ENCODE results near the gene CASP14. TPM values are rescaled to one million over a fixed set of nuclear protein-coding genes. Genes with fewer than 3 reads are reported as not detected.

CASP14 gene
- total and polyA plus RNA-seq, 4 experiments from 2014 or later = 0.09 TPM; not detected in 3

GRCh38 chr19:15021286-15022007 is 27.8 kb upstream of the CASP14 start:
- POLR2A ChIA-PET (ENCODE audit: partially characterized antibody) = no interaction called here
- no peaks in the 10 kb centered on the region for H3K36me3 ChIP-seq (ENCODE audit: insufficient read depth, low read length)
- no peaks in the 10 kb centered on the region for H3K9me3 ChIP-seq (ENCODE audit: control insufficient read depth in 1 of 2, low read length in 2 of 2)
- intact Hi-C loops (cut with micrococcal nuclease) = no loop called here
- no peak overlapping the region for H3K27ac ChIP-seq (ENCODE audit: low read depth, low read length)
- no peak overlapping the region for H3K27ac Mint-ChIP-seq
- no peaks in the 10 kb centered on the region for H3K36me3 Mint-ChIP-seq
- no peak overlapping the region for H3K4me3 Mint-ChIP-seq
- no peaks in the 10 kb centered on the region for H3K4me1 ChIP-seq (ENCODE audit: insufficient read depth, low read length)
- no peak overlapping the region for H3K4me3 ChIP-seq (ENCODE audit: low read length in 2 of 2)
- H3K9me3 Mint-ChIP-seq = no peaks in the 10 kb centered on the region
- peaks cover 9 to 13% of the 10 kb centered on the region in 2 donors for H3K27me3 Mint-ChIP-seq
- H3K27me3 ChIP-seq (ENCODE audit: insufficient read depth, low read length) = no peaks in the 10 kb centered on the region
- CTCF ChIA-PET (ENCODE audit: partially characterized antibody) = no interaction called here
- no peaks in the 10 kb centered on the region for H3K4me1 Mint-ChIP-seq
- DNase-seq = no peak

- Histone ChIP-seq H3K4me1 (ENCODE audit: insufficient read depth, low read length) (no peaks in the 10 kb centered on the region), H3K27ac (ENCODE audit: low read depth, low read length) (no peak overlapping the region), H3K9me3 (ENCODE audit: control insufficient read depth in 1 of 2, low read length in 2 of 2) (no peaks in the 10 kb centered on the region), H3K4me3 (ENCODE audit: low read length in 2 of 2) (no peak overlapping the region), H3K27me3 (ENCODE audit: insufficient read depth, low read length) (no peaks in the 10 kb centered on the region), H3K36me3 (ENCODE audit: insufficient read depth, low read length) (no peaks in the 10 kb centered on the region)
- ChIA-PET POLR2A (ENCODE audit: partially characterized antibody) (no interaction called here), CTCF (ENCODE audit: partially characterized antibody) (no interaction called here)
- intact Hi-C loops (cut with micrococcal nuclease) = no loop called here
- no peak for DNase-seq
- Mint-ChIP-seq H3K27ac (no peak overlapping the region), H3K9me3 (no peaks in the 10 kb centered on the region), H3K36me3 (no peaks in the 10 kb centered on the region), H3K27me3 (peaks cover 7 to 11% of the 10 kb centered on the region in 2 donors), H3K4me1 (no peaks in the 10 kb centered on the region), H3K4me3 (no peak overlapping the region)
Observed at GRCh38 chr19:15022752-15023151, 26.5 kb upstream of the CASP14 start.

- Mint-ChIP-seq H3K27ac (no peak overlapping the region), H3K27me3 (peaks cover 3 to 10% of the 10 kb centered on the region in 2 donors), H3K36me3 (no peaks in the 10 kb centered on the region), H3K4me1 (no peaks in the 10 kb centered on the region), H3K9me3 (peaks cover 0 to 2% (median 0%) of the 10 kb centered on the region in 8 donors), H3K4me3 (no peak overlapping the region)
- ChIA-PET POLR2A (ENCODE audit: partially characterized antibody) (no interaction called here), CTCF (ENCODE audit: partially characterized antibody) (no interaction called here)
- Histone ChIP-seq H3K4me3 (ENCODE audit: low read length in 2 of 2) (no peak overlapping the region), H3K4me1 (ENCODE audit: insufficient read depth, low read length) (no peaks in the 10 kb centered on the region), H3K27ac (ENCODE audit: low read depth, low read length) (no peak overlapping the region), H3K36me3 (ENCODE audit: insufficient read depth, low read length) (no peaks in the 10 kb centered on the region), H3K27me3 (ENCODE audit: insufficient read depth, low read length) (no peaks in the 10 kb centered on the region), H3K9me3 (ENCODE audit: control insufficient read depth in 1 of 2, low read length in 2 of 2) (no peaks in the 10 kb centered on the region)
- intact Hi-C loops (cut with micrococcal nuclease) = no loop called here
- no peak for DNase-seq
Observed at GRCh38 chr19:15025217-15025616, 24.1 kb upstream of the CASP14 start.

DNA sequence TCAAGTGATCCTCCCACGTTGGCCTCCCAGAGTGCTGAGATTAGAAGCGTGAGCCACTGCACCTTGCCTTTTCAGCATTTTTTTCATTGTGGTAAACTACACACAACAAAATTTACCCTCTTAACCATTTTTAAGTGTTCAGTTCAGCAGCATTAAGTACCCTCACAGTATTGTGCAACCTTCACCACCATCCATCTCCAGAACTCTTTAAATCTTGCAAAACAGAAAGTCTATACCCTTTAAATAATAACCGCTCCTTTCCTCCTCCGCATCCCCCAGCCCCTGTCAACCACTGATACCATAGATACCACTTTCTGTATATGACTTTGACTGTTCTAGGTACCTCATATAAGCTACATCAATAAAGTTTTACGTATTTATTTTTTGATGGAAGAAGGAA is 20.8 kb upstream of the CASP14 start:
- intact Hi-C loops (cut with micrococcal nuclease) = no loop called here
- no peak overlapping the region for H3K4me3 ChIP-seq (ENCODE audit: low read length in 2 of 2)
- no peaks in the 10 kb centered on the region for H3K36me3 ChIP-seq (ENCODE audit: insufficient read depth, low read length)
- H3K4me3 Mint-ChIP-seq = no peak overlapping the region
- H3K4me1 Mint-ChIP-seq = no peaks in the 10 kb centered on the region
- peaks cover 0 to 2% (median 0%) of the 10 kb centered on the region in 8 donors for H3K9me3 Mint-ChIP-seq
- no peaks in the 10 kb centered on the region for H3K36me3 Mint-ChIP-seq
- DNase-seq = no peak
- H3K4me1 ChIP-seq (ENCODE audit: insufficient read depth, low read length) = no peaks in the 10 kb centered on the region
- H3K27ac Mint-ChIP-seq = no peak overlapping the region
- no peaks in the 10 kb centered on the region for H3K9me3 ChIP-seq (ENCODE audit: control insufficient read depth in 1 of 2, low read length in 2 of 2)
- POLR2A ChIA-PET (ENCODE audit: partially characterized antibody) = no interaction called here
- H3K27me3 ChIP-seq (ENCODE audit: insufficient read depth, low read length) = no peaks in the 10 kb centered on the region
- CTCF ChIA-PET (ENCODE audit: partially characterized antibody) = no interaction called here
- no peak overlapping the region for H3K27ac ChIP-seq (ENCODE audit: low read depth, low read length)
- peaks cover 6 to 12% of the 10 kb centered on the region in 2 donors for H3K27me3 Mint-ChIP-seq

DNA sequence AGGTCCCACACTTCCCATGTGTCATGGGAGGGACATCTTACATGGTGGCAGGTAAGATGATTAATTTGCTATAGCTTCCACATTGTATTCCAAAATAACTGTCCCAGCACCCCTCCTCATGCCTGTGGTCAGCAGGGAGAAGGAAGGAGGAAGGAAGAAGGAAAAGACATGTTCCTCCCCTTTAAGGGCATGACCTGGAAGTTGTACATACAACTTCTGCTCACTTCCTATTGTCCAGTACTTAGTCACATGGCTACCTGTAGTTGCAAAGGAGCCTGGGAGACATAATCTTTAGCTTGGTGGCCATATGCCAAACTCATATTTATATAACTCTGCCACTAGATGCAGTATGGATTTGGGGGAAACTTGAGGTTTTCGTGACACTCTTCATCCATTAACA is 17.6 kb upstream of the CASP14 start:
- Mint-ChIP-seq H3K4me3 (no peak overlapping the region), H3K4me1 (no peaks in the 10 kb centered on the region), H3K9me3 (peaks cover 0 to 2% (median 0%) of the 10 kb centered on the region in 8 donors), H3K27ac (no peak overlapping the region), H3K36me3 (no peaks in the 10 kb centered on the region), H3K27me3 (peaks cover 16 to 19% of the 10 kb centered on the region in 2 donors)
- H3K27ac ChIP-seq (ENCODE audit: low read depth, low read length) = no peak overlapping the region
- POLR2A ChIA-PET (ENCODE audit: partially characterized antibody) = no interaction called here
- no peaks in the 10 kb centered on the region for H3K4me1 ChIP-seq (ENCODE audit: insufficient read depth, low read length)
- DNase-seq = no peak
- CTCF ChIA-PET (ENCODE audit: partially characterized antibody) = no interaction called here
- no peak overlapping the region for H3K4me3 ChIP-seq (ENCODE audit: low read length in 2 of 2)
- H3K27me3 ChIP-seq (ENCODE audit: insufficient read depth, low read length) = no peaks in the 10 kb centered on the region
- intact Hi-C loops (cut with micrococcal nuclease) = no loop called here
- no peaks in the 10 kb centered on the region for H3K9me3 ChIP-seq (ENCODE audit: control insufficient read depth in 1 of 2, low read length in 2 of 2)
- H3K36me3 ChIP-seq (ENCODE audit: insufficient read depth, low read length) = no peaks in the 10 kb centered on the region

DNA sequence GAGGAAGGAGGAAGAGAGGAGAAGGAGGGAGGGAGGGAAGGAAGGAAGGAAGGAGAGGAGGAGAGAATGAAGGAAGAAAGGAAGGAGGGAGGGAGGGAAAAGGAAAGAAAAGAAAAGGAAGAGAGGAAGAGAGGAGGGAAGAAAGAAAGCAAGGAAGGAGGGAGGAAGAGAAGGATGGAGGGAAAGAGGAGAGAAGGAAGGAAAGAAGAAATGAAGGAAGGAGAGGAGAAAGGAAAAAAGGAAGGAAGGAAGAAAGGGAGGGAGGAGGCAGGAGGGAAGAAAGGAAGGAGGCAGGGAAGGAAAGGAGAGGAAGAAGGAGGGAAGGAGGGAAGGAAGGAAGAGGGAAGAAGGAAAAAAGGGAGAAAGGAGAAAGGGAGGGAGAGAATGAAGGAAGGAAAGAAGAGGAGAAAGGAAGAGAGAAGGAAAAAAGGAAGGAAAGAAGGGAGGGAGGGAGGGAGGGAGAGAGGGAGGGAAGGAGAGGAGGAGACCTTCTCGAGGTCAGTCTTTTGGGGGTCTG is 13.4 kb upstream of the CASP14 start:
- Mint-ChIP-seq H3K27me3 (peaks cover 25 to 28% of the 10 kb centered on the region in 2 donors), H3K4me1 (no peaks in the 10 kb centered on the region), H3K9me3 (no peaks in the 10 kb centered on the region), H3K36me3 (no peaks in the 10 kb centered on the region), H3K4me3 (no peak overlapping the region), H3K27ac (no peak overlapping the region)
- Histone ChIP-seq H3K36me3 (ENCODE audit: insufficient read depth, low read length) (no peaks in the 10 kb centered on the region), H3K4me3 (ENCODE audit: low read length in 2 of 2) (no peak overlapping the region), H3K4me1 (ENCODE audit: insufficient read depth, low read length) (no peaks in the 10 kb centered on the region), H3K27ac (ENCODE audit: low read depth, low read length) (no peak overlapping the region), H3K9me3 (ENCODE audit: control insufficient read depth in 1 of 2, low read length in 2 of 2) (no peaks in the 10 kb centered on the region), H3K27me3 (ENCODE audit: insufficient read depth, low read length) (no peaks in the 10 kb centered on the region)
- intact Hi-C loops (cut with micrococcal nuclease) = no loop called here
- ChIA-PET CTCF (ENCODE audit: partially characterized antibody) (interaction anchor here (0.6 kb wide), 1 partner anchor 594 kb away, joined by 3 read pairs; no protein-coding TSS in a partner anchor), POLR2A (ENCODE audit: partially characterized antibody) (no interaction called here)
- no peak for DNase-seq

GRCh38 chr19:15037586-15037985 is 11.7 kb upstream of the CASP14 start:
- Mint-ChIP-seq H3K4me1 (no peaks in the 10 kb centered on the region), H3K4me3 (no peak overlapping the region), H3K27me3 (peaks cover 26 to 28% of the 10 kb centered on the region in 2 donors), H3K27ac (no peak overlapping the region), H3K36me3 (no peaks in the 10 kb centered on the region), H3K9me3 (no peaks in the 10 kb centered on the region)
- CTCF ChIA-PET (ENCODE audit: partially characterized antibody) = no interaction called here
- intact Hi-C loops (cut with micrococcal nuclease) = no loop called here
- Histone ChIP-seq H3K27me3 (ENCODE audit: insufficient read depth, low read length) (peaks cover 3% of the 10 kb centered on the region), H3K27ac (ENCODE audit: low read depth, low read length) (no peak overlapping the region), H3K9me3 (ENCODE audit: control insufficient read depth in 1 of 2, low read length in 2 of 2) (no peaks in the 10 kb centered on the region), H3K4me3 (ENCODE audit: low read length in 2 of 2) (no peak overlapping the region), H3K4me1 (ENCODE audit: insufficient read depth, low read length) (no peaks in the 10 kb centered on the region), H3K36me3 (ENCODE audit: insufficient read depth, low read length) (no peaks in the 10 kb centered on the region)
- no peak for DNase-seq
- POLR2A ChIA-PET (ENCODE audit: partially characterized antibody) = no interaction called here
